Upper lobe of left lung (tissue), 4 donors: ENCODE measurements around the gene C9orf72.

Experiments used
- CTCF ChIP-seq, 6 experiments: fragments of 450-650 bp in 4 of 6; fragments of 200-600 bp in 2 of 6; sonication (generic) in 2 of 6; IDR thresholded peaks; one replicate each; pipeline ENCODE4 v1.5.1; 2016 to 2019; ENCODE audit warnings: antibody characterized with exemption in 6 of 6
- EP300 ChIP-seq, 4 donors: sonication (generic); formaldehyde crosslinking; IDR thresholded peaks; one replicate each; pipeline ENCODE4 v1.5.1; 2017; ENCODE audit warnings: antibody characterized with exemption in 4 of 4, control low read depth in 2 of 4
- POLR2A ChIP-seq, 4 donors: fragments of 450-650 bp; IDR thresholded peaks; one replicate each; pipeline ENCODE4 v1.5.1; 2016 to 2017; ENCODE audit warnings: antibody characterized with exemption in 4 of 4, mild to moderate bottlenecking in 2 of 4
- POLR2AphosphoS5 ChIP-seq, 2 donors: sonication (generic); formaldehyde crosslinking; IDR thresholded peaks; one replicate each; pipeline ENCODE4 v1.5.1; 2017; ENCODE audit warnings: antibody characterized with exemption in 2 of 2

DNA sequence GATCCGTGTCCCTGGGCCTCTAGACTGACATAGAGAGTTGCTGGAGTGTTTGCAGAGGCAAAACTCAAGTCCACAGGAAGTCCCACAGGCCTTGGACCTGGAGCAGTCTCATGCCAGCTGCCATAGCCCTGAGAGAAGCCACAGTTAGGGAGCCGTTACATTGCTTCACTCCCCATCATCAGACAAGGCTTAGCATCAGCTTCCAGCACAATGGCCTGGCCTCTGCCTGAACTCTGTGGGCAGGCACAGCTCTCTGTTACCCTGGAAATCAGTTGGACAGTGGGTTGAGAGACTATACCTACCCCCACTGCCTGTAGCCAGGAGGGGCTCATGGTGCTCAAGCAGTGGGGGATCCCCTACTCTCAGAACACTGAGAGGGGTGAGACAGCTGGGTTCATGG lies 16.2 kb upstream of the C9orf72 start:
- TF ChIP-seq CTCF (IDR thresholded peaks at IDR 0.05) (no peak), POLR2AphosphoS5 (IDR thresholded peaks at IDR 0.05) (no peak), EP300 (IDR thresholded peaks at IDR 0.05) (no peak), POLR2A (IDR thresholded peaks at IDR 0.05) (no peak)
